Endodermal cell (in vitro differentiated cells): Measurements from ENCODE around the gene ROBO1. TPM values are rescaled to one million over a fixed set of nuclear protein-coding genes. Genes with fewer than 3 reads are reported as not detected.

Experiments used
- DNase-seq: peaks from one replicate; pipeline ENCODE4 v3.0.0-alpha.2; 2017
- H3K27ac ChIP-seq: 2 replicates; pipeline ENCODE4 v1.5.1; 2013; ENCODE audit warnings: mild to moderate bottlenecking, low read depth, low read length, moderate library complexity
- H3K27me3 ChIP-seq: 2 replicates; pipeline ENCODE4 v1.6.1; 2013; ENCODE audit warnings: mild to moderate bottlenecking, low read length, moderate library complexity; ENCODE audit not compliant: insufficient read depth, control insufficient read depth, poor library complexity, severe bottlenecking
- H3K36me3 ChIP-seq: 2 replicates; pipeline ENCODE4 v1.7.0; 2013; ENCODE audit warnings: mild to moderate bottlenecking, low read length, moderate library complexity; ENCODE audit not compliant: control insufficient read depth, insufficient read depth
- H3K4me1 ChIP-seq: one replicate; pipeline ENCODE4 v1.7.0; 2013; ENCODE audit warnings: low read length; ENCODE audit not compliant: control insufficient read depth, insufficient read depth
- H3K4me3 ChIP-seq: 2 replicates; pipeline ENCODE4 v1.5.1; 2013; ENCODE audit warnings: mild to moderate bottlenecking, low read length, moderate library complexity
- H3K9ac ChIP-seq: 2 replicates; pipeline ENCODE4 v1.6.1; 2013; ENCODE audit warnings: mild to moderate bottlenecking, low read length, moderate library complexity; ENCODE audit not compliant: poor library complexity, severe bottlenecking; ENCODE audit errors: extremely low read depth
- H3K9me3 ChIP-seq: 2 replicates; pipeline ENCODE4 v1.6.1; 2013; ENCODE audit warnings: mild to moderate bottlenecking, low read length, moderate library complexity; ENCODE audit not compliant: control insufficient read depth
- H3K27ac Mint-ChIP-seq: 2 replicates; pipeline ENCODE4 v1.8.0; 2020; ENCODE audit warnings: mixed read lengths
- H3K27me3 Mint-ChIP-seq: 2 replicates; pipeline ENCODE4 v1.8.0; 2021; ENCODE audit warnings: mild to moderate bottlenecking, mixed read lengths; ENCODE audit not compliant: insufficient read depth
- H3K36me3 Mint-ChIP-seq: 2 replicates; pipeline ENCODE4 v1.8.0; 2020; ENCODE audit warnings: low read depth, mixed read lengths
- H3K4me1 Mint-ChIP-seq: 2 replicates; pipeline ENCODE4 v1.8.0; 2020; ENCODE audit warnings: mixed read lengths
- H3K4me3 Mint-ChIP-seq: 2 replicates; pipeline ENCODE4 v1.8.0; 2020; ENCODE audit warnings: mild to moderate bottlenecking, moderate library complexity, mixed read lengths
- H3K9me3 Mint-ChIP-seq: 2 replicates; pipeline ENCODE4 v1.8.0; 2020; ENCODE audit warnings: mild to moderate bottlenecking, mixed read lengths
- CTCF ChIP-seq: fragments of 200-600 bp; sonication (generic); conservative IDR thresholded peaks from 2 replicates; pipeline ENCODE4 v1.5.0; 2021; ENCODE audit warnings: antibody characterized with exemption, mild to moderate bottlenecking
- WGBS, 2 experiments: methylation state at CpG; one replicate each; pipeline versions ENCODE4 v1.1.5 to v1.1.7; 2013; ENCODE audit warnings: missing lambda C conversion rate in 2 of 2, mixed read lengths in 1 of 2; ENCODE audit not compliant: insufficient coverage in 1 of 2, insufficient read length in 1 of 2; 5-methylcytosine and 5-hydroxymethylcytosine counted together
- total RNA-seq, 2 donors: library from RNA; stranded (reverse); fragmentation: NEBNext Ultra II Directional in 1 of 2; extraction: Animal tissue kit (Norgen Biotek cat#: 25700) in 1 of 2; gene quantifications; 2 replicates in 1 of 2; 3 replicates in 1 of 2; pipeline ENCODE4 v1.2.1, GENCODE V29; 2021

Gene ROBO1
- total RNA-seq, 2 donors from 2014 or later: 74.8 to 75.9 TPM

- no peak overlapping the region for H3K9ac ChIP-seq
- Mint-ChIP-seq H3K27me3 (no peaks in the 10 kb centered on the region), H3K4me1 (no peaks in the 10 kb centered on the region), H3K4me3 (no peak overlapping the region), H3K27ac (no peak overlapping the region), H3K9me3 (peaks cover 4% of the 10 kb centered on the region), H3K36me3 (no peaks in the 10 kb centered on the region)
- no peaks in the 10 kb centered on the region for H3K4me1 ChIP-seq
- DNase-seq: no peak
- no peak overlapping the region for H3K27ac ChIP-seq
- no peaks in the 10 kb centered on the region for H3K27me3 ChIP-seq
- H3K4me3 ChIP-seq: no peak overlapping the region
- H3K36me3 ChIP-seq: no peaks in the 10 kb centered on the region
- 88 to 100% methylated on average over 1 to 2 of the region's 2 CpGs for WGBS, 2 experiments
- TF ChIP-seq CTCF: no peak
- no peaks in the 10 kb centered on the region for H3K9me3 ChIP-seq
These were observed 293.8 kb downstream of the ROBO1 start for GRCh38 chr3:79473993-79474392.

DNA sequence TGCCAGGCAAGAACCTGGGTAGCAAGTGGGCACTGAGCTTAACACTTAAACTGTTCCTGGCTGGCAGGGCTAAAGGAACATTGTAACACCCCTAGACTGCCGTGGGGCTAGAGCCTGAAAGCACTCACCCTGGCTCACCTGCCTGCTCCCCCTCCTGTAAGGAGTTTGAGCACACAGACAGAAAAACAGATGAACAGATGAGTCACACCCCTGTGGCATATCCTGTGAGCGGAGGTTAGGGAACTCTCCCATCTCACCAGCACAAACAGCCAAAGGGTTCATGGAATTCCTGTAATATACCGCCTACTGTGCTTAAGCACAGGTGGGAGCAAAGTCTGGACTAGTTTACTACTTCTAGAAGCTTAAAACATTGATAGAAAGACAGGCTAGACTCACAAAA is 300.1 kb downstream of the ROBO1 start:
- H3K9me3 Mint-ChIP-seq: peaks cover 9% of the 10 kb centered on the region
- WGBS, 2 experiments: 81 to 100% methylated on average over 1 to 3 of the region's 3 CpGs
- H3K4me1 ChIP-seq: no peaks in the 10 kb centered on the region
- no peak for TF ChIP-seq CTCF
- no peaks in the 10 kb centered on the region for H3K36me3 Mint-ChIP-seq
- peaks cover 3% of the 10 kb centered on the region for H3K4me1 Mint-ChIP-seq
- H3K27ac ChIP-seq: no peak overlapping the region
- no peaks in the 10 kb centered on the region for H3K36me3 ChIP-seq
- no peak overlapping the region for H3K9ac ChIP-seq
- H3K27me3 ChIP-seq: no peaks in the 10 kb centered on the region
- H3K4me3 ChIP-seq: no peak overlapping the region
- no peak overlapping the region for H3K4me3 Mint-ChIP-seq
- H3K9me3 ChIP-seq: no peaks in the 10 kb centered on the region
- no peaks in the 10 kb centered on the region for H3K27me3 Mint-ChIP-seq
- DNase-seq: peak; percentile 68
- peak overlapping the region; percentile 72 for H3K27ac Mint-ChIP-seq

GRCh38 chr3:79461129-79461792 is 306.5 kb downstream of the ROBO1 start:
- Histone ChIP-seq H3K36me3 (no peaks in the 10 kb centered on the region), H3K4me3 (no peak overlapping the region), H3K27ac (no peak overlapping the region), H3K9me3 (no peaks in the 10 kb centered on the region), H3K4me1 (no peaks in the 10 kb centered on the region), H3K27me3 (no peaks in the 10 kb centered on the region), H3K9ac (no peak overlapping the region)
- Mint-ChIP-seq H3K27ac (no peak overlapping the region), H3K36me3 (no peaks in the 10 kb centered on the region), H3K4me3 (no peak overlapping the region), H3K27me3 (no peaks in the 10 kb centered on the region), H3K4me1 (peaks cover 2% of the 10 kb centered on the region), H3K9me3 (peaks cover 5% of the 10 kb centered on the region)
- TF ChIP-seq CTCF: no peak
- DNase-seq: no peak
- 88 to 100% methylated on average over 1 of the region's 1 CpG for WGBS, 2 experiments
